A549 (cell line): ENCODE measurements around the gene CACNA1D. TPM values are rescaled to one million over a fixed set of nuclear protein-coding genes. Genes with fewer than 3 reads are reported as not detected.

ENCODE experiments used
- ATAC-seq, 2 experiments: fragments of 200-7000 bp in 1 of 2; fragments of >200 bp in 1 of 2; cut with Nextera tagmentation in 1 of 2; cut with Tn5 transposase in 1 of 2; 3 replicates each; pipeline versions ENCODE4 v1.8.0 to v1.9.1; 2018 to 2020; ENCODE audit warnings: mild to moderate bottlenecking in 1 of 2, moderate library complexity in 1 of 2
- CTCF ChIA-PET: fragments of 300-600 bp; sonication (Branson Sonifier 250); formaldehyde crosslinking; extraction: SDS; loops from one replicate; lab custom pipeline; 2021; ENCODE audit warnings: antibody characterized with exemption, inconsistent platforms; lab: Yijun Ruan, JAX
- POLR2A ChIA-PET: fragments of 350-600 bp; formaldehyde crosslinking; extraction: SDS; loops from one replicate; lab custom pipeline; 2021; ENCODE audit warnings: antibody characterized with exemption, inconsistent platforms; lab: Yijun Ruan, JAX
- DNase-seq, 2 experiments: peaks; one replicate each; pipeline versions ENCODE4 v3.0.0 to v3.0.0-alpha.2; 2011 to 2016; ENCODE audit warnings: low read depth in 1 of 2, low spot score in 1 of 2
- FAIRE-seq: peaks from 2 replicates; lab custom pipeline; 2011; peaks lifted over from hg19 to GRCh38; lab: Jason Lieb, UNC
- H3K27ac ChIP-seq, 2 experiments: fragments of >200 bp; sonication (Bioruptor Twin); formaldehyde crosslinking; 3 replicates each; pipeline ENCODE4 v1.5.1; 2016 to 2017
- H3K4me1 ChIP-seq: fragments of >200 bp; sonication (Bioruptor Twin); formaldehyde crosslinking; 3 replicates; pipeline ENCODE4 v1.6.1; 2016
- H3K4me2 ChIP-seq: fragments of >200 bp; sonication (Bioruptor Twin); formaldehyde crosslinking; 3 replicates; pipeline ENCODE4 v1.6.1; 2016
- H3K4me3 ChIP-seq: fragments of >200 bp; sonication (Bioruptor Twin); formaldehyde crosslinking; 3 replicates; pipeline ENCODE4 v1.5.1; 2016
- H3K9me3 ChIP-seq: fragments of >200 bp; sonication (Bioruptor Twin); formaldehyde crosslinking; 3 replicates; pipeline ENCODE4 v1.6.1; 2016
- ATOH8 ChIP-seq: fragments of 250-450 bp; sonication (Bioruptor Pico); IDR thresholded peaks from 2 replicates; pipeline ENCODE4 v1.5.0; 2020; ENCODE audit warnings: low read depth, mild to moderate bottlenecking, moderate library complexity
- BHLHE40 ChIP-seq: IDR thresholded peaks from 2 replicates; pipeline ENCODE4 v1.6.1; 2012; ENCODE audit warnings: low read depth, low read length, inconsistent platforms
- CBX2 ChIP-seq: fragments of 200-600 bp; sonication (generic); IDR thresholded peaks from 2 replicates; pipeline ENCODE4 v1.6.1; 2016; ENCODE audit warnings: low read depth, mild to moderate bottlenecking, borderline replicate concordance
- CEBPB ChIP-seq, 2 experiments: fragments of >200 bp in 1 of 2; sonication (Bioruptor Twin) in 1 of 2; formaldehyde crosslinking in 1 of 2; IDR thresholded peaks; 2 replicates each; pipeline ENCODE4 v1.6.1; 2012 to 2016
- CHD2 ChIP-seq: fragments of 150-350 bp; IDR thresholded peaks from 2 replicates; pipeline ENCODE4 v1.6.1; 2014; ENCODE audit warnings: low read length; ENCODE audit not compliant: partially characterized antibody
- EHMT2 ChIP-seq: fragments of 200-600 bp; sonication (generic); IDR thresholded peaks from 2 replicates; pipeline ENCODE4 v1.6.1; 2016; ENCODE audit warnings: antibody characterized with exemption, low read depth, mild to moderate bottlenecking, moderate library complexity
- ESRRA ChIP-seq: fragments of 150-350 bp; IDR thresholded peaks from 2 replicates; pipeline ENCODE4 v1.6.1; 2014; ENCODE audit warnings: mild to moderate bottlenecking, low read length, borderline replicate concordance
- FOSL2 ChIP-seq, 2 experiments: fragments of 450-650 bp in 1 of 2; fragments of >200 bp in 1 of 2; sonication (Bioruptor Twin) in 1 of 2; formaldehyde crosslinking; IDR thresholded peaks; 2 replicates each; pipeline versions ENCODE4 v1.5.0 to v1.6.1; 2016 to 2020; ENCODE audit warnings: mild to moderate bottlenecking in 1 of 2, moderate library complexity in 1 of 2
- FOXS1 ChIP-seq: fragments of 250-450 bp; sonication (Bioruptor Pico); IDR thresholded peaks from 2 replicates; pipeline ENCODE4 v1.5.0; 2020; ENCODE audit warnings: mild to moderate bottlenecking, moderate library complexity
- GATA3 ChIP-seq: IDR thresholded peaks from 2 replicates; pipeline ENCODE4 v1.6.1; 2012; ENCODE audit warnings: borderline replicate concordance
- HMGXB4 ChIP-seq: fragments of 250-450 bp; sonication (Bioruptor Pico); IDR thresholded peaks from 2 replicates; pipeline ENCODE4 v1.5.0; 2021; ENCODE audit warnings: mild to moderate bottlenecking, moderate library complexity, borderline replicate concordance
- HOXA7 ChIP-seq: fragments of 250-450 bp; sonication (Bioruptor Pico); IDR thresholded peaks from 2 replicates; pipeline ENCODE4 v1.5.0; 2020; ENCODE audit warnings: mild to moderate bottlenecking, moderate library complexity
- HOXB5 ChIP-seq: fragments of 250-450 bp; sonication (Bioruptor Pico); IDR thresholded peaks from 2 replicates; pipeline ENCODE4 v1.5.0; 2020; ENCODE audit warnings: mild to moderate bottlenecking, moderate library complexity
- MYC ChIP-seq: IDR thresholded peaks from 2 replicates; pipeline ENCODE4 v1.6.1; 2012; ENCODE audit warnings: mild to moderate bottlenecking, inconsistent platforms, low read length, improper control_type of control experiment, borderline replicate concordance
- NPAS2 ChIP-seq: fragments of 250-450 bp; sonication (Bioruptor Pico); IDR thresholded peaks from 2 replicates; pipeline ENCODE4 v1.8.0; 2022; ENCODE audit warnings: mild to moderate bottlenecking, moderate library complexity, borderline replicate concordance
- RAD21 ChIP-seq, 2 experiments: fragments of >200 bp in 1 of 2; sonication (Bioruptor Twin) in 1 of 2; formaldehyde crosslinking in 1 of 2; IDR thresholded peaks in 1 of 2; conservative IDR thresholded peaks in 1 of 2; 2 replicates in 1 of 2; 3 replicates in 1 of 2; pipeline ENCODE4 v1.6.1; 2012 to 2018; ENCODE audit warnings: inconsistent platforms in 1 of 2
- RARB ChIP-seq: fragments of 250-450 bp; sonication (Bioruptor Pico); IDR thresholded peaks from 2 replicates; pipeline ENCODE4 v1.8.0; 2021; ENCODE audit warnings: mild to moderate bottlenecking, moderate library complexity
- REST ChIP-seq: fragments of 200-600 bp; sonication (generic); IDR thresholded peaks from 2 replicates; pipeline ENCODE4 v1.6.1; 2016; ENCODE audit warnings: antibody characterized with exemption, mild to moderate bottlenecking, moderate library complexity
- RFX5 ChIP-seq: fragments of 450-650 bp; IDR thresholded peaks from 2 replicates; pipeline ENCODE4 v1.7.1; 2014; ENCODE audit warnings: antibody characterized with exemption, mild to moderate bottlenecking, moderate library complexity
- TP53 ChIP-seq: fragments of 250-450 bp; sonication (Bioruptor Pico); IDR thresholded peaks from 2 replicates; pipeline ENCODE4 v1.5.0; 2021; ENCODE audit warnings: mild to moderate bottlenecking, moderate library complexity
- USF2 ChIP-seq: fragments of 450-650 bp; IDR thresholded peaks from 2 replicates; pipeline ENCODE4 v1.6.1; 2014; ENCODE audit warnings: antibody characterized with exemption
- ZC3H11A ChIP-seq: fragments of 450-650 bp; IDR thresholded peaks from 2 replicates; pipeline ENCODE4 v1.6.1; 2014; ENCODE audit warnings: antibody characterized with exemption, mild to moderate bottlenecking
- ZSCAN20 ChIP-seq: fragments of 250-450 bp; sonication (Bioruptor Pico); IDR thresholded peaks from 2 replicates; pipeline ENCODE4 v1.8.0; 2022; ENCODE audit warnings: mild to moderate bottlenecking, moderate library complexity
- WGBS: methylation state at CpG from one replicate; pipeline ENCODE4 v1.1.6; 2017; ENCODE audit errors: missing lambda C conversion rate; 5-methylcytosine and 5-hydroxymethylcytosine counted together
- polyA plus RNA-seq, 4 experiments: library from polyadenylated mRNA; depleted of rRNA in 3 of 4; stranded (reverse); fragments of >200 nt; fragmentation: RNase III in 1 of 4; extraction: RNeasy Plus Mini Kit Qiagen cat#74134 plus additional on column Dnase treatment in 1 of 4; gene quantifications; 2 replicates in 3 of 4; 3 replicates in 1 of 4; pipeline ENCODE4 v1.2.3, GENCODE V29; 2011 to 2017

Gene CACNA1D
- polyA plus RNA-seq, 2 of the 4 experiments (the other 2 are of a cell fraction): 1.1 to 10.7 TPM

GRCh38 chr3:53650424-53650823, 156.0 kb downstream of the CACNA1D start:
- DNase-seq: no peak
- WGBS: 84% methylated on average over 5 of the region's 5 CpGs
- TF ChIP-seq RFX5 (no peak), TP53 (CRISPR knock-in tag) (no peak), HOXB5 (CRISPR knock-in tag) (no peak), HOXA7 (CRISPR knock-in tag) (no peak), REST (no peak), ZSCAN20 (CRISPR knock-in tag) (no peak), CHD2 (no peak), RAD21 (conservative IDR thresholded peaks at IDR 0.05 in 1 of 2, IDR thresholded peaks at IDR 0.05 in 1 of 2) (no peak), ESRRA (no peak)

GRCh38 chr3:53650928-53651661, 156.7 kb downstream of the CACNA1D start:
- no peak for FAIRE-seq
- Histone ChIP-seq H3K9me3 (peaks cover 14% of the 10 kb centered on the region; the same call in 2 of the 3 replicates), H3K4me2 (no peak overlapping the region), H3K27ac (no peak overlapping the region), H3K4me3 (no peak overlapping the region), H3K4me1 (no peaks in the 10 kb centered on the region)
- ChIA-PET POLR2A (no interaction called here), CTCF (no interaction called here)
- 66% methylated on average over 5 of the region's 5 CpGs for WGBS
- TF ChIP-seq MYC (no peak), USF2 (no peak), CEBPB (IDR thresholded peaks at IDR 0.05) (no peak), GATA3 (no peak), ATOH8 (CRISPR knock-in tag) (no peak), EHMT2 (no peak), FOXS1 (CRISPR knock-in tag) (no peak), TP53 (CRISPR knock-in tag) (no peak), RAD21 (conservative IDR thresholded peaks at IDR 0.05 in 1 of 2, IDR thresholded peaks at IDR 0.05 in 1 of 2) (no peak), FOSL2 (IDR thresholded peaks at IDR 0.05) (no peak), FOSL2 (CRISPR knock-in tag; IDR thresholded peaks at IDR 0.05) (no peak), BHLHE40 (no peak), HMGXB4 (CRISPR knock-in tag) (no peak), HOXA7 (CRISPR knock-in tag) (no peak), CBX2 (no peak), HOXB5 (CRISPR knock-in tag) (no peak), RARB (CRISPR knock-in tag) (no peak), NPAS2 (CRISPR knock-in tag) (no peak), ESRRA (no peak), ZC3H11A (no peak)
- ATAC-seq: no peak
- no peak for DNase-seq

More at GRCh38 chr3:53650424-53650823, 156.0 kb downstream of the CACNA1D start:
- Histone ChIP-seq H3K27ac (no peak overlapping the region), H3K4me3 (no peak overlapping the region), H3K9me3 (peaks cover 14% of the 10 kb centered on the region; the same call in 2 of the 3 replicates), H3K4me2 (no peak overlapping the region), H3K4me1 (no peaks in the 10 kb centered on the region)
- FAIRE-seq: no peak
- no peak for ATAC-seq
- POLR2A ChIA-PET: no interaction called here
- CTCF ChIA-PET: no interaction called here
